AG09319 (cell line): ENCODE results near the gene SASH1.
"Not testable (repeated sequence)": the region's sequence is repeated elsewhere in the genome, so short reads cannot be mapped to it uniquely, and the experiment has no call there.

Experiments used
- DNase-seq: peaks from one replicate; pipeline ENCODE4 v3.0.0-alpha.2; 2010; ENCODE audit warnings: low read depth; ENCODE audit errors: extremely low read depth
- TF ChIP-seq, protein P1 (sequence below): IDR thresholded peaks from 2 replicates; pipeline ENCODE4 v1.5.1; 2011; ENCODE audit warnings: low read depth, mild to moderate bottlenecking, inconsistent platforms, low read length, moderate library complexity

SASH1 gene

DNA sequence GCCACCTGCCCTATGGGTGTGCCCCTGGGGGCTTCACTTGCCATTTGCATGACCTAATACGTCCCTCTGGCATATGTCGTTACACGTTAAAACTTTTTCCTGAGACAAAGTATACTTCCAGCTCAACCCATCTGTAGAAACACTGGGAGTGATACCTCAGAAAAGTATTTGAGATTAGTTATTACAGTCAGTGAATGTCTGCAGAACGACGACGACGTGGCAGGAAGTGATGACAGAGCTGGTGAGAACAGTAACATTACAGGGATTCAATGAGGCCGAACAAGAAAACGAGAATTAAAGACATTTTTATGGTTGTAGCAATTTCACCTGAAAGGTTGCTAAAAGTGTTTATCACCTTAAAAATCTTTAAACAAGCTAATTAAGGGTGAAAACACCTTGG is 40.2 kb downstream of the SASH1 start:
- TF ChIP-seq, protein P1, sequence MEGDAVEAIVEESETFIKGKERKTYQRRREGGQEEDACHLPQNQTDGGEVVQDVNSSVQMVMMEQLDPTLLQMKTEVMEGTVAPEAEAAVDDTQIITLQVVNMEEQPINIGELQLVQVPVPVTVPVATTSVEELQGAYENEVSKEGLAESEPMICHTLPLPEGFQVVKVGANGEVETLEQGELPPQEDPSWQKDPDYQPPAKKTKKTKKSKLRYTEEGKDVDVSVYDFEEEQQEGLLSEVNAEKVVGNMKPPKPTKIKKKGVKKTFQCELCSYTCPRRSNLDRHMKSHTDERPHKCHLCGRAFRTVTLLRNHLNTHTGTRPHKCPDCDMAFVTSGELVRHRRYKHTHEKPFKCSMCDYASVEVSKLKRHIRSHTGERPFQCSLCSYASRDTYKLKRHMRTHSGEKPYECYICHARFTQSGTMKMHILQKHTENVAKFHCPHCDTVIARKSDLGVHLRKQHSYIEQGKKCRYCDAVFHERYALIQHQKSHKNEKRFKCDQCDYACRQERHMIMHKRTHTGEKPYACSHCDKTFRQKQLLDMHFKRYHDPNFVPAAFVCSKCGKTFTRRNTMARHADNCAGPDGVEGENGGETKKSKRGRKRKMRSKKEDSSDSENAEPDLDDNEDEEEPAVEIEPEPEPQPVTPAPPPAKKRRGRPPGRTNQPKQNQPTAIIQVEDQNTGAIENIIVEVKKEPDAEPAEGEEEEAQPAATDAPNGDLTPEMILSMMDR: no peak
- DNase-seq: no peak

DNA sequence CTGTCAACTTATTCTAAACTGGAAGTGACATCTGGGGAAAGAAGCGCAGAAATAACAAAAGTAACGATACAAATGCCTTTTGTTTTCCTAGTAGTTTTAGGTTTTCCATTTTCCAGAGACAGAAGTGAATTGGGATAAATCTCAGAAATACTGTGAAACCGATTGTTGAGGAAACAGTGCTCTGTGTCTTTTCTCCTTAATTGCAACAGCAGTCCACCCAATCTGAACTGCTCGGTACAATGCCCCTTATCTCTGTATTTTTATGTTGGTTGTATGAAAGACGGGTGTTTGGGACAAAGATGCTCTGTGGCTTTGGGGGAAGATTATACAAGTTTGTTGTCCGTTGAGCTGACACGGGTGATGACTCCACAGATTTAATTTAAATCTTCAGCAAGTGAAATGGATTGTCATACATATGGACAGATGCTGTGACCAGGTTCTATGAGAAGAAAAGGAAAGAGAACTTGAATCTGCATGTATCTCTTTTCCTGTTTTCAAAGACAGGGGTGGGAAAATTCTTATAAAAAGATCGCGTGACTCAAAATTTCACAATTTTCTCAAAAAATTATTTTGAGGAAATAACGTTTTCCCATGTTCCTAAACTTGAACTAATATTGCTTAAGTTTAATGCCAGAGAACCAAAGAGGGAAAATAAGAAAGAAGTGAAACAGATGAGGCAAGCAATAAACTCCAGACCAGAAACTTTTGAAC is 41.2 kb downstream of the SASH1 start:
- TF ChIP-seq, protein P1: no peak

GRCh38 chr6:148385379-148385778 is 42.7 kb downstream of the SASH1 start:
- TF ChIP-seq, protein P1: no peak
- DNase-seq: no peak

More for the DNA sequence above, 41.2 kb downstream of the SASH1 start:
- DNase-seq: no peak

DNA sequence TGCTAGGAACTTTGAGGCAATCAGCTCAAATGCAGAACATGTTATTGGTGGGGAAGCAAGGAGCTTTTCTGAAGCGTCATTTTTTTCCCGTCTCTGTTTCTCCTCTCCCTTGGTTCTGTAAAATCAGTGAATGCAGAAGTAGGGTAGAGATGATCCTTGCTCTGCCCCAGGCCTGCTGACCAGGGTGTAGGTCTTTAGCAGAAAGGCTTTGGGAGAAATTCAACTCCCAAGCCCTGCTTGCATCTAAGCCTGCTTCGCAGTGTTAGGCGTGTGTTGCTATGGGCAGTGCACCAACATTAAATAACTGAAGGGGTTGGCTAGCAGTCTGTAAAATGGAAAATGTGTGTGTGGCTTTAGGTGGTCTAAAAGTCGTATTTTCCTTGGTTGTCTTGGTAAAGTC is 45.9 kb downstream of the SASH1 start:
- DNase-seq: no peak
- TF ChIP-seq, protein P1: no peak

- TF ChIP-seq, protein P1: no peak
- DNase-seq: no peak
Observed at GRCh38 chr6:148389086-148389485, 46.4 kb downstream of the SASH1 start.

DNA sequence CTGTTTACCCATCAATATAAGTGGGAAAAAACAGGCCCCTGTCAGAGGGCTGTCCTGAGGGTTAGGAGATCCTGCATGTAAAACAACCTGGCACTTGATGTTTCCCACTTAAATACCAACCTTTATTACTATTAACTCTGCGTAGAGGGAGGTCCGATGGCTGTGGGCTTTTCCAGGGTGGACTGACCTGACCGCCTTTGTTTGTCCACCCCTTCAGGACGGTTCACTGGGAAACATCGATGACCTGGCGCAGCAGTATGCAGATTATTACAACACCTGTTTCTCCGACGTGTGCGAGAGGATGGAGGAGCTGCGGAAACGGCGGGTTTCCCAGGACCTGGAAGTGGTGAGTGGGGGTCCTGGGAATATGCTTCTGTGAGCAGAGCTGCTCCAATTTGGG is 47.3 kb downstream of the SASH1 start:
- no peak for DNase-seq
- TF ChIP-seq, protein P1: no peak

DNA sequence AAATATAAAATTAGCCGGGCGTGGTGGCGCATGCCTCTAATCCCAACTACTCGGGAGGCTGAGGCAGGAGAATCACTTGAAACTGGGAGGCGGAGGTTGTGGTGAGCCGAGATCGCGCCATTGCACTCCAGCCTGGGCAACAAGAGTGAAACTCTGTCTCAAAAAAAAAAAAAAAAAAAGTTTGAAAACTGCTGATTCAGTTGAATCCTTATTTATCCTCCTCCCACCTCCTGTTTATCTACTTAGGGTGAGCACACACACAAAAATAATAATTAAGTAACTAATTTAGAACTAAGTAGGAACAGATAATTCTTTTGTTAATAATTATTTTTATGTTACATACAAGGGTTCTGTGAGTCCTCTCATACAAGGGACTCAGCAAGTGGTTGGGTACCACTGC is 49.5 kb downstream of the SASH1 start:
- not testable (repeated sequence) for DNase-seq

DNA sequence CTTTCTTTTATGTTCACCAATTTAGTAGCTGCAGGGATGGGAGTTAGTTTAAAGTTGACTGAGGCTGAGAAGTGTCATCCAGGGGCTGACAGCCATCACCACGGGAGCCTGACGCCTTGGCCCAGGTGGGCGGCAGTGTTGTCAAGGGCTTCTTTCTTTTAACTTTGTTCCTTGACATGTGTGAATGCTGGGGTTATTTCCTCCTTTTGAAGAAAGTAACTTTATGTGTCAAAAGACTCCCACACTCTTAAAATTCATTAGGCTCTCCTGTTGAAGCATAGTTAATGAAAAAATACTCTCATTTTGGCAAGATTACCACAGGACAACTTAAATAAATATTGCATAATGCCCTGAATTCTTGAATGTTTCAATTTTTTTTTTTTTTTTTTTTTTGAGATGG is 50.0 kb downstream of the SASH1 start:
- TF ChIP-seq, protein P1: no peak

More for the DNA sequence above, 50.0 kb downstream of the SASH1 start:
- DNase-seq: no peak
